Neutrophil (primary cell): Measurements from ENCODE around the gene RTL5.

Experiments
- H3K27ac ChIP-seq: fragments of 200-600 bp; sonication (generic); 2 replicates; pipeline ENCODE4 v1.5.1; 2016; ENCODE audit warnings: mild to moderate bottlenecking, moderate library complexity
- H3K27me3 ChIP-seq: fragments of 200-600 bp; sonication (generic); 2 replicates; pipeline ENCODE4 v1.6.0; 2016; ENCODE audit warnings: mild to moderate bottlenecking
- H3K36me3 ChIP-seq: fragments of 200-600 bp; sonication (generic); 2 replicates; pipeline ENCODE4 v1.5.1; 2017
- H3K4me1 ChIP-seq, 2 experiments: fragments of 200-600 bp in 1 of 2; sonication (generic) in 1 of 2; 1 replicate in 1 of 2; 2 replicates in 1 of 2; pipeline versions ENCODE4 v1.5.1 to v1.6.1; 2013 to 2016; ENCODE audit warnings: low read depth in 1 of 2, low read length in 1 of 2, mild to moderate bottlenecking in 1 of 2, moderate library complexity in 1 of 2; ENCODE audit not compliant: control insufficient read depth in 1 of 2, insufficient read depth in 1 of 2
- H3K4me3 ChIP-seq, 2 experiments: fragments of 200-600 bp in 1 of 2; sonication (generic) in 1 of 2; 1 replicate in 1 of 2; 2 replicates in 1 of 2; pipeline ENCODE4 v1.5.1; 2013 to 2016; ENCODE audit warnings: low read depth in 1 of 2, low read length in 1 of 2, mild to moderate bottlenecking in 1 of 2, moderate library complexity in 1 of 2
- H3K9me3 ChIP-seq: fragments of 200-600 bp; sonication (generic); 2 replicates; pipeline ENCODE4 v1.5.1; 2016
- TF ChIP-seq, protein P1 (sequence below): fragments of 200-600 bp; sonication (generic); IDR thresholded peaks from 2 replicates; pipeline ENCODE4 v1.5.1; 2016; ENCODE audit warnings: antibody characterized with exemption

The RTL5 gene

DNA sequence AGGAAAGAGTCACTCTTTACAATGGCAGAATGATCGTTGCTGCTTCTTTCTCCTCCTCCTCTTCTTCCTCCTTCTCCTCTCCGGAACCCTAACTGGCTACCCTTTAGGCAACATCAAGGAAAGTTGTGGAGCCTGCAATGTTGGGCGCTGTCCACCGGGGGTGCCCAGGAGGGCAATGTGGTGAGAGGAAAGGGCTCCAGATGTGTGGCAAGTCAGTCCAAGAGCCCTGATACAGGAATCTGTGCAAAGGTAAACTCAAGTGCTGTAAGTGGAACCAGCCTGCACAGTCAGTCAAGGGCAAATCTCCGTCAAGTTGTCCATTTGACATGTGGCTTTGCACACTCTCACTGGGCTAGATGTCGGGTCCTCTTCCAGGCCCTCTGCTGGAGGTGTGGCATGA lies 2.8 kb downstream of the RTL5 start:
- Histone ChIP-seq H3K27ac (no peak overlapping the region), H3K36me3 (peaks cover 45% of the 10 kb centered on the region), H3K9me3 (no peaks in the 10 kb centered on the region), H3K4me1 (peaks cover 50 to 52% of the 10 kb centered on the region in 2 experiments), H3K27me3 (peaks cover 27% of the 10 kb centered on the region), H3K4me3 (no peak overlapping the region)
- TF ChIP-seq, protein P1, sequence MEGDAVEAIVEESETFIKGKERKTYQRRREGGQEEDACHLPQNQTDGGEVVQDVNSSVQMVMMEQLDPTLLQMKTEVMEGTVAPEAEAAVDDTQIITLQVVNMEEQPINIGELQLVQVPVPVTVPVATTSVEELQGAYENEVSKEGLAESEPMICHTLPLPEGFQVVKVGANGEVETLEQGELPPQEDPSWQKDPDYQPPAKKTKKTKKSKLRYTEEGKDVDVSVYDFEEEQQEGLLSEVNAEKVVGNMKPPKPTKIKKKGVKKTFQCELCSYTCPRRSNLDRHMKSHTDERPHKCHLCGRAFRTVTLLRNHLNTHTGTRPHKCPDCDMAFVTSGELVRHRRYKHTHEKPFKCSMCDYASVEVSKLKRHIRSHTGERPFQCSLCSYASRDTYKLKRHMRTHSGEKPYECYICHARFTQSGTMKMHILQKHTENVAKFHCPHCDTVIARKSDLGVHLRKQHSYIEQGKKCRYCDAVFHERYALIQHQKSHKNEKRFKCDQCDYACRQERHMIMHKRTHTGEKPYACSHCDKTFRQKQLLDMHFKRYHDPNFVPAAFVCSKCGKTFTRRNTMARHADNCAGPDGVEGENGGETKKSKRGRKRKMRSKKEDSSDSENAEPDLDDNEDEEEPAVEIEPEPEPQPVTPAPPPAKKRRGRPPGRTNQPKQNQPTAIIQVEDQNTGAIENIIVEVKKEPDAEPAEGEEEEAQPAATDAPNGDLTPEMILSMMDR, result no peak

DNA sequence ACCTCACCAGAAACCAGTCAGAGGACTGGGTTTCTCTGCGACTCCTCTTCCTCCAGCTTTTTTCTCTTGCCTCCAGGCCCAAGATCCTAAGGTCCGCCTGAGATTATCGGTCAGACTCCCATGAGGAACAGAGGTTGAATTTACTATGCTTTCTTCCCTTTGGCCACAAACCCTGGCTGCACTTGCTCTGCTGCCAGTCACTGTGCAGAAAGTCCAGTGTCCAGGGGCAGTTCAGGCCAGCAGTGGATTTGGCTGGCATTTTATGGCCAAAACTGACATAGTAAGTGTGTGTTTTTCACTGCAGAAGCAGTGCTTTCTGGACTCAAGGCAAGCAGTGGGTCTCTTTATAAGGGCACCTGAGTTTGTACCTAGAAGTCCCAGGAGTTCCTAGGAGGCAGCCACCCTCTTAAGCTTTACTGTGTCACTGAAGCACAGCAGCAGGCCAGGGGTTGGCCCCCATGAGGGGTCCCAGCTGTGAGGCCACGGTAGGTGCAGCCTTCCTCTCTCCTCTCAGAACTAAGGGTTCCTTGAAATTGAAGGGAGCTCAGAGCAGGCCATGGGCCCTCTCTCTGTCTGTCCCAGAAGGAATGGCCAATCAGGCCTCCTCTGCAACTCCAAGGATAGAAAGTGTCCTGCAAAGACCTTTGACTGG lies 3.4 kb downstream of the RTL5 start:
- Histone ChIP-seq H3K27ac (no peak overlapping the region), H3K36me3 (peaks cover 40% of the 10 kb centered on the region), H3K4me3 (no peak overlapping the region), H3K9me3 (no peaks in the 10 kb centered on the region), H3K27me3 (peaks cover 27% of the 10 kb centered on the region), H3K4me1 (peaks cover 56 to 57% of the 10 kb centered on the region in 2 experiments)
- TF ChIP-seq, protein P1, result no peak

DNA sequence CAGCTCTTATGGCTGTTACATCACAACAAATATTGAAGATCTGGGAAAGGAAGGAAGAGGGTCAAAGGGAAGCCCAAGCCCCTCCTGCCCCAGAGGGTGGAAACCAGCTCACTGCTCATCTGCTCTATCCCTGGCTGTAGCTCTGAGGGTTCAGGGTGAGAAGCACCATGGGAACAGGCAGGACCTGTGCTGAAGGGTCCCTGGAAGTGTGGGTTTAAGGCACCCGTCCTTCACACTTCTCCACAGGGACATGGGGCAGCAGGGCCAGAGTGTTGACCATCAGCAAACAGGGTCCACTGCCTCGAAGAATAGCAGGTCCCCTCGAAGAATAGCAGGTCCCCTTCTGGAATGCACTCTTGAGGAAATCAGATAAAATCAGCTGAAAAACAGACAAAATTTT lies 4.4 kb downstream of the RTL5 start:
- peaks cover 21% of the 10 kb centered on the region for H3K27me3 ChIP-seq
- peak overlapping the region; percentile 97 for H3K27ac ChIP-seq
- peaks cover 65 to 67% of the 10 kb centered on the region in 2 experiments for H3K4me1 ChIP-seq
- peaks cover 30% of the 10 kb centered on the region for H3K36me3 ChIP-seq
- no peaks in the 10 kb centered on the region for H3K9me3 ChIP-seq
- TF ChIP-seq, protein P1, result no peak
- H3K4me3 ChIP-seq, result no peak overlapping the region

DNA sequence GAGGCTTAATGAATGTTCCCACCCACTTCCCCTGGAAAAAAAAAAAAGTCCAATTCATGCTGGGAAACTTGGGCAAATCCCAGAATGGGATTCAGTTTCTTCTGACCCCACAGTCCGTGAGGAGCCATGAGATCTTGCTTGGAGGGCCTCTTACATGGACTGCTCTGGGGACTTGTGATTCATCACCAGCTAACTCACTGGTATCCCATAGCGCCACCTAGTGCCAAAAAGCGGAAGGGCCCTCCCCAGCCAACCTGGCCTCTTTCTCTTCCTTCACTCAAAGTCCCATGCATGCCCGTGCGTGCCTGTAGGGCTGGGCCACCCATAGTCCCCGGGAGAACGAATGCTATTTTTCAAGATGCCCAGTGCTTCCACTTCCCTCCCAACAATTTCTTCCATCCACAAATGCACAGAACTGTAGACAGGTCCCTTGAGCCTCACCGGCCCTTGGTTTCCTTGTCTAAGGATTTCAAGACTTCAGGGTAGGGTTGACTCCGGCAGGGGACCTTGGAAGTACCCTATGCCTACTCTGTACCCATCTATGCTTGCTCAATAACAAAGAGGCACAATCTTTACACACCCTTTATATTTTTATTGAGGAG lies 5.1 kb downstream of the RTL5 start:
- Histone ChIP-seq H3K9me3 (no peaks in the 10 kb centered on the region), H3K27ac (peak overlapping the region; percentile 97), H3K36me3 (peaks cover 25% of the 10 kb centered on the region), H3K27me3 (peaks cover 14% of the 10 kb centered on the region), H3K4me1 (peaks cover 72 to 74% of the 10 kb centered on the region in 2 experiments), H3K4me3 (peak overlapping the region in 1 of 2 experiments; percentile 18)
- TF ChIP-seq, protein P1, result peak; percentile 81

DNA sequence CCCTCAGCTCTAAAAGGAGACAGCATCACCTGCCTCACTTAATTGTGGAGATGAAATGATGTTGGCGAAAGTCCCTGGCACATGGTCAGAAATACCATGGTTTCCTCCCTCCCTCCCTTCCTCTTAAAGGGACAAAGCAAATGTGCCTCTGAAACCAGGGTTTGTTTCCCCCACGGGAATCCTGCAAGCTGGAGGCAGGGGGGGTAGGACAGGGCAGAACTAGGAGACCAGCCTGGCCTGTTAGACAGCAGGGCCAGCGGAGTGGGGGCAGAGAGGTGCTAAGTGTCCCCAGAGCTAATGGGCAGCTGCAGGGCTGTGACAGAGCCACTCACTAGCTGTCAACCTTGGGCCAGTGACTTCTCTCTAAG lies 5.7 kb downstream of the RTL5 start:
- peak overlapping the region; percentile 97 for H3K27ac ChIP-seq
- peak overlapping the region in 1 of 2 experiments; percentile 18 for H3K4me3 ChIP-seq
- peaks cover 8% of the 10 kb centered on the region for H3K27me3 ChIP-seq
- TF ChIP-seq, protein P1, result no peak
- peaks cover 25% of the 10 kb centered on the region for H3K36me3 ChIP-seq
- no peaks in the 10 kb centered on the region for H3K9me3 ChIP-seq
- H3K4me1 ChIP-seq, result peaks cover 70 to 76% of the 10 kb centered on the region in 2 experiments
